ENCODE results near the gene PIGK.

GRCh38 chr1:77227381-77227780 is 8.2 kb upstream of the PIGK start:
- no peak for TF ChIP-seq ISL1 (CRISPR knock-in tag; IDR thresholded peaks at IDR 0.05)
- no peak for TF ChIP-seq OSR1 (CRISPR knock-in tag; IDR thresholded peaks at IDR 0.05)
- no peak for TF ChIP-seq PATZ1 (CRISPR knock-in tag; IDR thresholded peaks at IDR 0.05; ENCODE audit: borderline replicate concordance)
- no peak for TF ChIP-seq ZFP30 (CRISPR knock-in tag; IDR thresholded peaks at IDR 0.05)
- TF ChIP-seq CSRNP3 (CRISPR knock-in tag; IDR thresholded peaks at IDR 0.05), result no peak

Data from SK-N-SH treated with all-trans-retinoic acid at 6 μM for 48 hours (cell line).